ENCODE data around the gene SPRING1.

SPRING1 gene

DNA sequence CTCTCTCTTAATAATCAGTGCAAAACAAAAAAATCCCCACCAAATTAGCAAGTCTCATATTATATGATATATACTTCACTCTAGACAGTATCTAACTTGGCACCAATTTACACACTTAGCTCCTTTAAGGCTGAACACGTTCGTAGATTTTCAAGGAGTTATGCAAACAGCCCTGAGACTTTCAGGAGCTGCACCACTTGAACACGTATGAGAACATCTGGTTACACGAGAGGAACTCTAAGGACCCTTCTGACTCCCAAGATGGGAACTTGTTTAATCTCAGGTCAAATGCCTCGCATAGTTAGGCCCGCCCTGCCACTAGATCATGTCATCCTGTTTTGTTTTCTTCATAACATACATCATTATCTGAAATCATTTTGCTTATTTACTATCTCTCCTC, 10.0 kb downstream of the SPRING1 start:
- no peak for DNase-seq (ENCODE audit: low read depth)
- TF ChIP-seq, protein P1, sequence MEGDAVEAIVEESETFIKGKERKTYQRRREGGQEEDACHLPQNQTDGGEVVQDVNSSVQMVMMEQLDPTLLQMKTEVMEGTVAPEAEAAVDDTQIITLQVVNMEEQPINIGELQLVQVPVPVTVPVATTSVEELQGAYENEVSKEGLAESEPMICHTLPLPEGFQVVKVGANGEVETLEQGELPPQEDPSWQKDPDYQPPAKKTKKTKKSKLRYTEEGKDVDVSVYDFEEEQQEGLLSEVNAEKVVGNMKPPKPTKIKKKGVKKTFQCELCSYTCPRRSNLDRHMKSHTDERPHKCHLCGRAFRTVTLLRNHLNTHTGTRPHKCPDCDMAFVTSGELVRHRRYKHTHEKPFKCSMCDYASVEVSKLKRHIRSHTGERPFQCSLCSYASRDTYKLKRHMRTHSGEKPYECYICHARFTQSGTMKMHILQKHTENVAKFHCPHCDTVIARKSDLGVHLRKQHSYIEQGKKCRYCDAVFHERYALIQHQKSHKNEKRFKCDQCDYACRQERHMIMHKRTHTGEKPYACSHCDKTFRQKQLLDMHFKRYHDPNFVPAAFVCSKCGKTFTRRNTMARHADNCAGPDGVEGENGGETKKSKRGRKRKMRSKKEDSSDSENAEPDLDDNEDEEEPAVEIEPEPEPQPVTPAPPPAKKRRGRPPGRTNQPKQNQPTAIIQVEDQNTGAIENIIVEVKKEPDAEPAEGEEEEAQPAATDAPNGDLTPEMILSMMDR (IDR thresholded peaks at IDR 0.05; ENCODE audit: insufficient read depth, low read depth, low read length, missing control alignments), result no peak
- H3K4me3 ChIP-seq (ENCODE audit: low read length), result no peak overlapping the region

DNA sequence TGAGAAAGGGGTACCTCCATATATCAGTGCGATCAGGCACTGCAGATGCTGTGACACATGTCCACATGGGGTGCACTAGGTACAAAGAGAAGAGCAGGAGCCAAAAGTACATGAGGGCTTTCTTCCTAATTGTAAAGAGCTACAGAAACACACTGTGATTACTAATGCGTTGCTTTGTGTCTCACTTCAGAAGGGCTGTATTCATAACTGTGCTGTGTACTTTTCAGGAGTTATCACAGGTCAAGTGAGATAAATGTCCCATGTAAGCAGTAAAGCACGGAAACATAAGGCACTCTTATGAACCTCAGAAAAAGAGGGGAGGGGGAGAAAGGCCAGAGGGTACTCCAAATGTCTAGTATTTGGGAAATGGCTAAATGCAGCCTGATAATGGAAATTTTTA, 10.6 kb downstream of the SPRING1 start:
- DNase-seq (ENCODE audit: low read depth), result no peak
- no peak overlapping the region for H3K4me3 ChIP-seq (ENCODE audit: low read length)
- TF ChIP-seq, protein P1 (IDR thresholded peaks at IDR 0.05; ENCODE audit: insufficient read depth, low read depth, low read length, missing control alignments), result no peak

DNA sequence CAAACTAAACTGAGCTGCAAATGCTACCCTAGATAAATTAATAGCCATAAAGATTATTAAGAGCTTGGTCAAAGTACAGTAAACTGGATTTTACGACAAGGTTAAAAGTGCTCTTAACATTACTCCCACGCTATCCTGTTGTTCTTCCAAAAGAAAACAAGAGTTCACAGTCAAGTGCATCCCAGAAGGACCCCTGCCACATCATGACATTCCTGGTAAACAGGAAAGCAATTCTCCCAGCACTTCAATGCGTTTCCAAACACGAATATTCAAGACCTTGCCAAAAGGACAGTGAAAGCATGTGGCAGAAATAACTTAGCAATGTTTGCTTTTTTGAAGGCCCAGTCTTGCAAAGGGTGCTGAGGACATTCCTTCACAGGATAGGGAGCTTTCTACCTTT, 11.2 kb downstream of the SPRING1 start:
- no peak overlapping the region for H3K4me3 ChIP-seq (ENCODE audit: low read length)
- no peak for DNase-seq (ENCODE audit: low read depth)
- TF ChIP-seq, protein P1 (IDR thresholded peaks at IDR 0.05; ENCODE audit: insufficient read depth, low read depth, low read length, missing control alignments), result no peak

DNA sequence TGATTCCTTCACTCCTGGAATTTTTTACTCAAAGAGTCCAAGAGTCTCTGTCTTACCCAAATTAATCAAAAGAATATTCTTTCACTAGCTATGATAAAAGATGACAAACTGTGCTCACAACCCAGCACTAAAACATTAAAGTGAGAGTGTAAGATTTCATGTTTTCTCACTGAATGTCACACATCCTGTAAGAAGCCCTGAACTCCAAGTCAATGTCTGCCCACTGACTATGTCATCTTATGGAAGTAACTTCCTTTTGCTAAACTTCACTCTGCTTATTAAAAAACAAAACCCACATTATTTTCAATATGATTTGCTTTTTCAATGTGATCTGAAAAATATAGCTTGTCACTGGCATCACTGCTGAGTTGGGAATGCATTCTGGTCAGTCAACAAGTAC, 15.6 kb downstream of the SPRING1 start:
- TF ChIP-seq, protein P1 (IDR thresholded peaks at IDR 0.05; ENCODE audit: insufficient read depth, low read depth, low read length, missing control alignments), result no peak
- no peak overlapping the region for H3K4me3 ChIP-seq (ENCODE audit: low read length)
- DNase-seq (ENCODE audit: low read depth), result no peak

DNA sequence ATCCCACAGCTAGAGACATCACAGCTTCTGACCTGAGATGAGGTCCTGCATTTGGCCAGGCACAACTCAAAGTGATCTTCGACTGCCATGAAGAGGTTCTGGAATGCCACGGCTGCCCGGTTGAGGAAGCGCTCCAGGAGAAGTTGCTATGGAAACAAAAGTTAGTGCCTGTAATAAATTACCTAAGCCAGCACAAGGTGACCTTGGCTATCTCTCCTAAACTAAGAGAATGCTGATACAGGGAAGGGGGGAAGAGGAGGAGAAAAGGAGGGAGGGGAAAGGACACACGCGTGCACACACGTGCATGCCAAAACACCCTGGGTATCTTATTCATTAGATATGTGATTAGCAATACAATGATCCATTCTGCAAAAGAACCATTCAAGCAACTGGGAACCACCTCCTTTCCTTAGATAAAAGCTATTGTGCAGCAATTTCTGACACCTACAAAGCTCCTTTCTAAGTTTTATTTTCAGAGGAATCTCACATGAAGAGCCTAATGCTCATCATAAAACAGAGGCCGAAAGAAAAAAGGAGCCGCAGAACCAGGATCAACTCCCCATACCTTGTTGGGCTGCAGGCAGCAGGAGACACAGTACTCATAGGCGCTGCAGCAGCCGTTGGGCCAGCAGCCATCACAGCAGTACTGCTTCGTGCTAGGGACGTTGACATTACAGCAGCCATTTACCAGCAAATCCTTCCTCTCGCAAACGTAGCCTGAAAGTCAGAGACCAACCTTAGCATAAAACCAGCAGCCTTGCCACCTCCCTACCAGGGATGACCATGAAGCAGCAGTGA, 17.9 kb downstream of the SPRING1 start:
- no peak overlapping the region for H3K4me3 ChIP-seq (ENCODE audit: low read length)
- TF ChIP-seq, protein P1 (IDR thresholded peaks at IDR 0.05; ENCODE audit: insufficient read depth, low read depth, low read length, missing control alignments), result no peak
- DNase-seq (ENCODE audit: low read depth), result no peak

DNA sequence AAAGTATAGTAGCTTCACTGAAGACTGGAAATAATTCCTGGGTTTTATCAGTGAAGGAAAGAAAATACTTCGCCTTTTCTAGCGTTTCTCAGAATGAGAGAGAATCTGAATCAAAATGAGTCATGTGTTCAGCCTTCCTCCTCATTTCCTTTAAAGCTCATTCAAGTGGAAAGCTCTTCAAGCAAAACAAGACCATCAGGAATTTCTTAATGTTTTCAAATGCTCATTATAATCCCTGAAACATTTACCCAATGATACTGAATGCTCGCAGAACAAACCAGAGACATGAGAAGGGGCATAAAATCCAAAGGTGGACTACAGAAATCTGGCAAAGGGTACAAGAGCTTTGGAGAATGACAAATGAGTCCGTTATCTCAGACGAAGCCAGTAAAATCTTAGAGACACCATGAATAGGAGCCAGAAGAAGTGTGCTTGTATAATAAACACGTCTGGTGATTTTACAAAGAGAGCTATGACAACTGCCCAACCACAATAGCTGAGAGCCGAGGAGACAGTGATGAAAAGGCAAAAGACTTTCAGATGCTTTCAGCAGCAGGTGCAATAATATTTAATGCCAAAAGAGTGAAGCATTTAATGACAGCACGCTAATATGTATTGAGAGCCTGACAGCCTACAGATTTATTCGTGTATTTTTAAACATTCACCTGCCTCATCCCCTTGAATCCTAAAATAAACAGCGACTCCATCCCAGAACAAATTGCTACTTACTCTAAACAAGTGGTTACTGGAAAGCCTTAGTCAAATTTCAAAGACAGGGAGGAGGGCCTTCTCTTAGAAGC, 19.0 kb downstream of the SPRING1 start:
- peak; percentile 36 for DNase-seq (ENCODE audit: low read depth)
- TF ChIP-seq, protein P1 (IDR thresholded peaks at IDR 0.05; ENCODE audit: insufficient read depth, low read depth, low read length, missing control alignments), result no peak
- no peak overlapping the region for H3K4me3 ChIP-seq (ENCODE audit: low read length)

All from epithelial cell of esophagus (primary cell).